GM23338 (cell line): ENCODE measurements around the gene COL8A2. TPM values are rescaled to one million over a fixed set of nuclear protein-coding genes. Genes with fewer than 3 reads are reported as not detected.

Experiments
- ATAC-seq: fragments of 200-7000 bp; cut with Tn5 transposase; 3 replicates; pipeline ENCODE4 v1.9.1; 2020
- DNase-seq: peaks from one replicate; pipeline ENCODE4 v3.0.0-alpha.2; 2015; ENCODE audit warnings: low spot score
- H2AFZ ChIP-seq: fragments of 200-600 bp; sonication (generic); 2 replicates; pipeline ENCODE4 v1.8.0; 2016; ENCODE audit warnings: antibody characterized with exemption, mild to moderate bottlenecking, moderate library complexity
- H3F3A ChIP-seq: fragments of 200-600 bp; sonication (generic); replicated peaks from 2 replicates; pipeline ENCODE4 v1.8.0; 2017; ENCODE audit warnings: antibody characterized with exemption, mixed run types, low read depth
- H3K27ac ChIP-seq: fragments of 200-600 bp; sonication (generic); 2 replicates; pipeline ENCODE4 v1.6.1; 2016; ENCODE audit warnings: low read depth
- H3K27me3 ChIP-seq: fragments of 200-600 bp; sonication (generic); 2 replicates; pipeline ENCODE4 v1.8.0; 2016; ENCODE audit warnings: mild to moderate bottlenecking, mixed run types, moderate library complexity; ENCODE audit not compliant: insufficient read depth
- H3K36me3 ChIP-seq: fragments of 200-600 bp; sonication (generic); 2 replicates; pipeline ENCODE4 v1.8.0; 2016; ENCODE audit warnings: mild to moderate bottlenecking; ENCODE audit not compliant: insufficient read depth
- H3K4me1 ChIP-seq: fragments of 200-600 bp; sonication (generic); 2 replicates; pipeline ENCODE4 v1.8.0; 2016; ENCODE audit warnings: mild to moderate bottlenecking, moderate library complexity; ENCODE audit not compliant: insufficient read depth
- H3K4me2 ChIP-seq: fragments of 200-600 bp; sonication (generic); 2 replicates; pipeline ENCODE4 v1.7.1; 2017; ENCODE audit warnings: mixed run types
- H3K4me3 ChIP-seq: fragments of 200-600 bp; sonication (generic); 2 replicates; pipeline ENCODE4 v1.6.1; 2016; ENCODE audit warnings: mixed run types
- H3K79me2 ChIP-seq: fragments of 200-600 bp; sonication (generic); replicated peaks from 2 replicates; pipeline ENCODE4 v1.8.0; 2017; ENCODE audit warnings: mild to moderate bottlenecking; ENCODE audit not compliant: insufficient read depth
- H3K9me2 ChIP-seq: fragments of 200-600 bp; sonication (generic); 2 replicates; pipeline ENCODE4 v1.8.0; 2017; ENCODE audit not compliant: insufficient read depth
- H4K20me1 ChIP-seq: fragments of 200-600 bp; sonication (generic); replicated peaks from 2 replicates; pipeline ENCODE4 v1.8.0; 2017; ENCODE audit warnings: mild to moderate bottlenecking; ENCODE audit not compliant: insufficient read depth
- H3K27ac Mint-ChIP-seq: 2 replicates; pipeline ENCODE4 v1.8.0; 2020; ENCODE audit warnings: inconsistent platforms, mild to moderate bottlenecking, moderate library complexity, mixed read lengths
- H3K27me3 Mint-ChIP-seq: 3 replicates; pipeline ENCODE4 v1.8.0; 2022; ENCODE audit warnings: low read depth, mild to moderate bottlenecking, moderate library complexity, mixed read lengths, inconsistent platforms; ENCODE audit not compliant: insufficient read depth, poor library complexity
- H3K36me3 Mint-ChIP-seq: 3 replicates; pipeline ENCODE4 v1.8.0; 2021; ENCODE audit warnings: low read depth, mild to moderate bottlenecking, inconsistent platforms, moderate library complexity, mixed read lengths
- H3K4me1 Mint-ChIP-seq: 3 replicates; pipeline ENCODE4 v1.8.0; 2020; ENCODE audit warnings: mild to moderate bottlenecking, inconsistent platforms, mixed read lengths
- H3K4me3 Mint-ChIP-seq: 3 replicates; pipeline ENCODE4 v1.8.0; 2021; ENCODE audit warnings: moderate library complexity, mild to moderate bottlenecking, inconsistent platforms, mixed read lengths
- H3K9me3 Mint-ChIP-seq: 3 replicates; pipeline ENCODE4 v1.8.0; 2020; ENCODE audit warnings: moderate library complexity, mild to moderate bottlenecking, inconsistent platforms, mixed read lengths
- CREB1 ChIP-seq: fragments of 250-450 bp; sonication (Bioruptor Pico); IDR thresholded peaks from 2 replicates; pipeline ENCODE4 v1.5.0; 2020; ENCODE audit warnings: low read depth, mild to moderate bottlenecking, moderate library complexity
- ETS1 ChIP-seq: IDR thresholded peaks from 2 replicates; pipeline ENCODE4 v1.6.1; 2016; ENCODE audit warnings: antibody characterized with exemption
- EZH2 ChIP-seq: fragments of 200-600 bp; sonication (generic); IDR thresholded peaks from one replicate; pipeline ENCODE4 v1.8.0; 2017; ENCODE audit warnings: antibody characterized with exemption, mild to moderate bottlenecking, low read depth; ENCODE audit not compliant: unreplicated experiment
- JUNB ChIP-seq: IDR thresholded peaks from one replicate; pipeline ENCODE4 v1.6.1; 2016; ENCODE audit warnings: antibody characterized with exemption; ENCODE audit not compliant: unreplicated experiment
- STAT1 ChIP-seq: IDR thresholded peaks from one replicate; pipeline ENCODE4 v1.6.1; 2016; ENCODE audit warnings: antibody characterized with exemption; ENCODE audit not compliant: unreplicated experiment
- ZNF331 ChIP-seq: fragments of 250-450 bp; sonication (Bioruptor Pico); IDR thresholded peaks from 2 replicates; pipeline ENCODE4 v1.5.0; 2020; ENCODE audit warnings: low read depth, mild to moderate bottlenecking, moderate library complexity
- polyA plus RNA-seq: library from polyadenylated mRNA; unstranded; fragments of >200 nt; fragmentation: Nextera tagmentation; extraction: Ambion mirVana; gene quantifications from 2 replicates; pipeline ENCODE4 v1.2.1, GENCODE V29; 2016
- total RNA-seq: library from RNA; depleted of rRNA; stranded (reverse); fragments of >200 nt; shearing (Covaris generic); gene quantifications from 2 replicates; pipeline ENCODE4 v1.2.3, GENCODE V29; 2014
- TF ChIP-seq, protein P1 (sequence below), 2 experiments: fragments of 200-600 bp in 1 of 2; sonication (generic) in 1 of 2; conservative IDR thresholded peaks; 2 replicates each; pipeline versions ENCODE4 v1.5.1 to v1.6.1; 2016 to 2017; ENCODE audit warnings: antibody characterized with exemption in 2 of 2, low read depth in 2 of 2, mild to moderate bottlenecking in 2 of 2, moderate library complexity in 1 of 2

Gene COL8A2
- total and polyA plus RNA-seq, 2 experiments from 2014 or later, result 0.95 to 4.9 TPM

GRCh38 chr1:36083219-36083618, 41.8 kb downstream of the COL8A2 start:
- Mint-ChIP-seq H3K9me3 (no peaks in the 10 kb centered on the region), H3K27me3 (peaks cover 6% of the 10 kb centered on the region), H3K27ac (no peak overlapping the region), H3K4me1 (peaks cover 10% of the 10 kb centered on the region; the same call in 1 of the 3 replicates), H3K4me3 (peak overlapping the region; percentile 71; the same call in 2 of the 3 replicates), H3K36me3 (no peaks in the 10 kb centered on the region; the same call in 2 of the 3 replicates)
- Histone ChIP-seq H3K36me3 (no peaks in the 10 kb centered on the region), H3K4me1 (peaks cover 3% of the 10 kb centered on the region; the same call in 1 of the 2 replicates), H3K9me2 (no peaks in the 10 kb centered on the region), H3K4me3 (peak overlapping the region; percentile 81), H4K20me1 (no peaks in the 10 kb centered on the region), H3K79me2 (no peaks in the 10 kb centered on the region), H2AFZ (no peak overlapping the region), H3K4me2 (peak overlapping the region; percentile 93), H3K27ac (no peak overlapping the region), H3K27me3 (peaks cover 9% of the 10 kb centered on the region; the same call in 1 of the 2 replicates), H3F3A (0 out of 2 replicates have a peak, but pooled peaks cover 10% of the 10 kb centered on the region)
- no peak for DNase-seq
- ATAC-seq, result no peak
- TF ChIP-seq EZH2, result no peak
- TF ChIP-seq, protein P1, sequence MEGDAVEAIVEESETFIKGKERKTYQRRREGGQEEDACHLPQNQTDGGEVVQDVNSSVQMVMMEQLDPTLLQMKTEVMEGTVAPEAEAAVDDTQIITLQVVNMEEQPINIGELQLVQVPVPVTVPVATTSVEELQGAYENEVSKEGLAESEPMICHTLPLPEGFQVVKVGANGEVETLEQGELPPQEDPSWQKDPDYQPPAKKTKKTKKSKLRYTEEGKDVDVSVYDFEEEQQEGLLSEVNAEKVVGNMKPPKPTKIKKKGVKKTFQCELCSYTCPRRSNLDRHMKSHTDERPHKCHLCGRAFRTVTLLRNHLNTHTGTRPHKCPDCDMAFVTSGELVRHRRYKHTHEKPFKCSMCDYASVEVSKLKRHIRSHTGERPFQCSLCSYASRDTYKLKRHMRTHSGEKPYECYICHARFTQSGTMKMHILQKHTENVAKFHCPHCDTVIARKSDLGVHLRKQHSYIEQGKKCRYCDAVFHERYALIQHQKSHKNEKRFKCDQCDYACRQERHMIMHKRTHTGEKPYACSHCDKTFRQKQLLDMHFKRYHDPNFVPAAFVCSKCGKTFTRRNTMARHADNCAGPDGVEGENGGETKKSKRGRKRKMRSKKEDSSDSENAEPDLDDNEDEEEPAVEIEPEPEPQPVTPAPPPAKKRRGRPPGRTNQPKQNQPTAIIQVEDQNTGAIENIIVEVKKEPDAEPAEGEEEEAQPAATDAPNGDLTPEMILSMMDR (conservative IDR thresholded peaks at IDR 0.05; ENCODE audit: low read depth in 2 of 2), result no peak
- no peak for TF ChIP-seq ZNF331 (CRISPR knock-in tag)
- no peak for TF ChIP-seq STAT1
- no peak for TF ChIP-seq ETS1
- TF ChIP-seq JUNB, result no peak
- no peak for TF ChIP-seq CREB1

- no peaks in the 10 kb centered on the region for H3K79me2 ChIP-seq
- H3K9me2 ChIP-seq, result no peaks in the 10 kb centered on the region
- H3K27ac ChIP-seq, result no peak overlapping the region
- no peak overlapping the region for H3K4me3 ChIP-seq
- DNase-seq (no peak), ATAC-seq (no peak; the same call in 2 of the 3 replicates)
- peaks cover 6% of the 10 kb centered on the region for H3K27me3 Mint-ChIP-seq
- H4K20me1 ChIP-seq, result no peaks in the 10 kb centered on the region
- H3F3A ChIP-seq, result 0 out of 2 replicates have a peak, but pooled peaks cover 10% of the 10 kb centered on the region
- no peak overlapping the region for H3K4me3 Mint-ChIP-seq
- no peak overlapping the region for H3K27ac Mint-ChIP-seq
- 0 out of 2 replicates have a peak, but pooled peaks cover 2% of the 10 kb centered on the region for H3K4me1 ChIP-seq
- no peaks in the 10 kb centered on the region; the same call in 2 of the 3 replicates for H3K36me3 Mint-ChIP-seq
- H3K9me3 Mint-ChIP-seq, result no peaks in the 10 kb centered on the region
- TF ChIP-seq, protein P1 (conservative IDR thresholded peaks at IDR 0.05; ENCODE audit: low read depth in 2 of 2), result 0 out of 4 replicates have a peak, but pooled peaks have one; percentile 1 to 12
- TF ChIP-seq JUNB, result no peak
- TF ChIP-seq STAT1, result no peak
- peaks cover 9% of the 10 kb centered on the region; the same call in 1 of the 2 replicates for H3K27me3 ChIP-seq
- peaks cover 7% of the 10 kb centered on the region; the same call in 1 of the 3 replicates for H3K4me1 Mint-ChIP-seq
- H3K36me3 ChIP-seq, result no peaks in the 10 kb centered on the region
- H3K4me2 ChIP-seq, result no peak overlapping the region
- no peak overlapping the region for H2AFZ ChIP-seq
Measured at GRCh38 chr1:36081926-36082485, 43.0 kb downstream of the COL8A2 start.
